ENCODE results near the gene ALOX15B.

- TF ChIP-seq EP300 (IDR thresholded peaks at IDR 0.05; ENCODE audit: borderline replicate concordance in 1 of 2, low read depth in 1 of 2, low read length in 1 of 2) (no peak), MAX (IDR thresholded peaks at IDR 0.05; ENCODE audit: low read depth) (no peak), NRF1 (IDR thresholded peaks at IDR 0.05; ENCODE audit: low read depth, low read length) (no peak), YY1 (IDR thresholded peaks at IDR 0.05; ENCODE audit: low read depth) (no peak), SIN3A (IDR thresholded peaks at IDR 0.05; ENCODE audit: borderline replicate concordance, low read depth, low read length) (no peak)
- TF ChIP-seq, protein P1, sequence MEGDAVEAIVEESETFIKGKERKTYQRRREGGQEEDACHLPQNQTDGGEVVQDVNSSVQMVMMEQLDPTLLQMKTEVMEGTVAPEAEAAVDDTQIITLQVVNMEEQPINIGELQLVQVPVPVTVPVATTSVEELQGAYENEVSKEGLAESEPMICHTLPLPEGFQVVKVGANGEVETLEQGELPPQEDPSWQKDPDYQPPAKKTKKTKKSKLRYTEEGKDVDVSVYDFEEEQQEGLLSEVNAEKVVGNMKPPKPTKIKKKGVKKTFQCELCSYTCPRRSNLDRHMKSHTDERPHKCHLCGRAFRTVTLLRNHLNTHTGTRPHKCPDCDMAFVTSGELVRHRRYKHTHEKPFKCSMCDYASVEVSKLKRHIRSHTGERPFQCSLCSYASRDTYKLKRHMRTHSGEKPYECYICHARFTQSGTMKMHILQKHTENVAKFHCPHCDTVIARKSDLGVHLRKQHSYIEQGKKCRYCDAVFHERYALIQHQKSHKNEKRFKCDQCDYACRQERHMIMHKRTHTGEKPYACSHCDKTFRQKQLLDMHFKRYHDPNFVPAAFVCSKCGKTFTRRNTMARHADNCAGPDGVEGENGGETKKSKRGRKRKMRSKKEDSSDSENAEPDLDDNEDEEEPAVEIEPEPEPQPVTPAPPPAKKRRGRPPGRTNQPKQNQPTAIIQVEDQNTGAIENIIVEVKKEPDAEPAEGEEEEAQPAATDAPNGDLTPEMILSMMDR (IDR thresholded peaks at IDR 0.05): no peak
These were observed 6.4 kb upstream of the ALOX15B start for GRCh38 chr17:8032442-8032841.
